Dermis microvascular lymphatic vessel endothelial cell (primary cell): ENCODE data around the gene PUS7. TPM values are rescaled to one million over a fixed set of nuclear protein-coding genes. Genes with fewer than 3 reads are reported as not detected.
"Not testable (repeated sequence)": the region's sequence is repeated elsewhere in the genome, so short reads cannot be mapped to it uniquely, and the experiment has no call there.

ENCODE experiments used
- DNase-seq, 2 donors: peaks; one replicate each; pipeline versions ENCODE4 v3.0.0 to v3.0.0-alpha.2; 2010; ENCODE audit warnings: low read depth in 2 of 2
- total RNA-seq: library from RNA; depleted of rRNA; stranded (reverse); fragments of >200 nt; gene quantifications from 2 replicates; pipeline ENCODE4 v1.2.1, GENCODE V29; 2014

The PUS7 gene
- total RNA-seq, 1 donor from 2014 or later = 17.2 TPM

- DNase-seq = peak in 1 of 2 donors; percentile 72
These were observed 25.6 kb downstream of the PUS7 start for GRCh38 chr7:105496521-105496920.

DNA sequence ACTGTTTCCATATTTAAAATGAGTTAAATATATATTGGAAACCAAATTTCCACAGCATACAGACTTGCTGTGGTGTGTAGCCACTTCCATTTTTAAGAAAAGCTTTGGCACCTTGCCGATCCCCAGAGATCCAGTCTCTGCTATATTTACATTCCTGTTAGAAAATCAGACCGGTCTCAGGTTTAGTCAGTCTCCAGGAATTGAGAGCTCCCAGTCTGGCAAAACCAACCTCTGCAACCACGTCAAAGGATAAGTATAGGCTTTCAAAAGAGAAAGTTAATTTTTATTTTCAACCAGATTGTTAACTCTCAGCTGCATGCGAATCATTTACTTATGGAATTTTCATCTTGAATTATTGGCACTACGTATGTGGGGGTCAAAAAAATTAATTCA is 28.2 kb downstream of the PUS7 start:
- peak in 1 of 2 donors; percentile 39 for DNase-seq

DNA sequence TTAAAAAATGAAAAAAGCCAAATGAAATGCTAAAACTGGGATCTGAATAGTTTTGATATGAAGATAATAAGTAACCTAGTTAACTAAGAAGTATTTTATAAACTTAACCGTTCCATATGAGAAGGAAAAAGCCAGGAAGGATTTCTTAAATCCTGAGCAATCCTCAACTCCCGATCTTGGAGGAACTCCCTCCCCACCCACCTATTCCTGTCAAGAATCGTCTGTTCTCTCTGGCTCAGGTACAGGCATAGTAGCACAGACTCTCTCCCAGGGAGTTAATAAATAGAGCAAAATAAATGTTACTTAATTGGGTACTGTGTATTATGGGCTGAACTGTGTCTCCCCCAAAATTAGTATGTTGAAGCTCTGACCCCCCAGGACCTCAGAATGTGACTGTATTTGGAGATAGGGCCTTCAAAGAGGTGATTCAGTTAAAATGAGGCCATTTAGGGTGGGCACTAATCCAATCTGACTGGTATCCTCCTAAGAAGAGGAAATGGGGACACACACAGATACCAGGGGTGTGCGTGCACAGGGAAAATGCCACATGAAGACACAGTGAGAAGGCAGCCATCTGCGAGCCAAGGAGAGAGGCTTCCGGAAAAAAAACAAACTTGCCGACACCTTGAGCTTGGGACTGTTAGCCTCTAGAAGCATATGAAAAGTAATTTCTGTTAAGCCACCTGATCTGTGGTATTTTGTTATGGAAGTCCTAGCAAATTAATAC is 28.7 kb downstream of the PUS7 start:
- no peak for DNase-seq

GRCh38 chr7:105489409-105489808 is 32.7 kb downstream of the PUS7 start:
- DNase-seq = no peak

DNA sequence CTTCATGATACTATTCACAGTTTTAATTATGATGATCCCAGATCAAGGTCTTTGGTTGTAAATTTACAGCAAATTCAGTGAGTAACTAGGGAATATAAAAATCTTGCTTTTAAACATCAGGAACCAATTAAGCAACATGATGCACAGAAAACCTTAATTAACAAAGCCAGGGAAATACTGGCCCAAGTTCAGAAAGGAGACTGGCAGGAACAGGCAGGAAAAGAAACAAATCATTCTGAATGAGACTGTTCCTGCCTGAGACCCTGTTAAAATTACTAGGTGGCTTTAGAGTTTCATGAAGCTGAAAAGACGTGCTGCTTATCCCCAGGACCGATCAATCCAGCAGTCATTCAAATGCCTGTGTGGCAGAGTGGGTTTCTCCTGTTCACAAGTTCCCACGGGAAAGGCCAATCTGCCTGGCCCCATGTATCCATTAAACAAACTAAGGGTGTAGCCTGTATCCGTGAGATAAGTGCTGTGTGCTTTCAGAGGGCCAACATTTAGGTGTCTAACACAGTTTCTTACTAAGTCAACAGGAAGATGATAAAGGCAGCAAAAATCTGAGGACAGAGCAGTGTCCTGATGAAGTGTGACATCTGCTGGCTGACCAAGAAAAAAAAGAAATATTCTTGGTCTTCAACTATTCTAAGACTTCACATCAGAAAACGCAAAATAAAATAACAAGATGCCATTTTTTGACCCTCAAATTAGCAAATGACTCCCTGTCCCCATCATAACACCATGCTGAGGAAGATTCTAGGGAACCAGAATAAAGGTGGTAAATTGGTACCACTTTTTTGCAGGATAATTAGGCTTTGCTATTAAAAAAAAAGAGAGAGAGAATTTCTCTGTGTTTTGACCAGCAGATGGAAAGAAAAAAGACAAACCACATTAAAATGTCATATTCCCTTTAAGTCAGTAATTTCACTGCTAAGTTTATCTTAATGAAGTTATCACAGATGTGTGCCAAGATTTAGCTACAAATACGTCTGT is 34.2 kb downstream of the PUS7 start:
- peak; percentile 99 to 100 for DNase-seq

DNA sequence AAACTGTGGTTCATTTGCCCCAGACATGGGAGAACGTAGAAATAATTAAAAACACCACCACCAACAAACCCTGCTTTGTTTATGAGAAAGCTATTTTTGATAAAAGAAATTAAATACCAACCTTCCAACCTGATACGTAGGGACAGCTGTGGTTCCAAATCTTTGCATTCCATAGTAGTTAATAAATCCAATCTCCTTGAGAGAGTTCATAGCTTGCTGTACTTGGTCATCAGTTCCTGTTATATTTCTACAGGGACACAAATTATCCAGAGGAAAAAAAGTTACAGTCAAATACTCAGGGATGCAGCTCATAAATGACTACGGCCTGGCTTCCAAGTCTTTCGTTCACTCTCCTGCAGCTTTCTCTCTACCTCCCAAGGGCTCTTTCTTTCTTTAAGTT is 41.1 kb downstream of the PUS7 start:
- DNase-seq = no peak

DNA sequence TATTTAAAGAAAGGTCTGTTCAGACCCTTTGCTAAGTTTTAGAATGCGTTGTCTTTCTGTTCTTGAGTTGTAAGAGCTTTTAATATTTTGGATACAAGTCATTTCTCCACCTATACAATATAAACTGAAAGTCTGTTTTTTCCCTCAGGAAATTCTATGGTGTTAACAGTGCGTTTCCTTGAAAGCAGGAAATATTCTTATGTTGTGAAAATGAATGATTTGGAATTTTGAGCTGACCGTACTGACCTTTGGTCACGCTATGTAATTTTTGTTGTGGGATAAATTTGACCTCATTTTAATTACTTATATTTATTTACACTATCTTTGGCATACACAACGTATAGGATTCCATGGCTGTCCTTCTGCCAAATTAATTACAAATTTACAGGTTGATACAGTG is 43.5 kb downstream of the PUS7 start:
- DNase-seq = peak in 1 of 2 donors; percentile 75

- no peak for DNase-seq
These were observed 44.2 kb downstream of the PUS7 start for GRCh38 chr7:105477908-105478307.

- DNase-seq = no peak
These were observed 48.0 kb downstream of the PUS7 start for GRCh38 chr7:105474045-105474444.

DNA sequence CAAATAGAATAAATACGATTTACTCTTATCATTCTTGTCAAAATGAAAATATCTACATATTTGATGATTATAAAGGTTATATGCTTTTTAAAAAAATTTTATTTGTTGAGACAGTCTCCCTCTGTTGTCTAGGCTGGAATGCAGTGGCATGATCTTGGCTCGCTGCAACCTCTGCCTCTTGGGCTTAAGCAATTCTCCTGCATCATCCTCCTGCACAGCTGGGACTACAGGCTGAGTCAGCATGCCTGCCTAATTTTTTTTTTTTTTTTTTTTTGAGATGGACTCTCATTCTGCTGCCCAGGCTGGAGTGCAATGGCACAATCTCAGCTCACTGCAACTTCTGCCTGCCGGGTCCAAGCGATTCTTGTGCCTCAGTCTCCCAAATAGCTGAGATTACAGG is 48.9 kb downstream of the PUS7 start:
- DNase-seq = no peak

DNA sequence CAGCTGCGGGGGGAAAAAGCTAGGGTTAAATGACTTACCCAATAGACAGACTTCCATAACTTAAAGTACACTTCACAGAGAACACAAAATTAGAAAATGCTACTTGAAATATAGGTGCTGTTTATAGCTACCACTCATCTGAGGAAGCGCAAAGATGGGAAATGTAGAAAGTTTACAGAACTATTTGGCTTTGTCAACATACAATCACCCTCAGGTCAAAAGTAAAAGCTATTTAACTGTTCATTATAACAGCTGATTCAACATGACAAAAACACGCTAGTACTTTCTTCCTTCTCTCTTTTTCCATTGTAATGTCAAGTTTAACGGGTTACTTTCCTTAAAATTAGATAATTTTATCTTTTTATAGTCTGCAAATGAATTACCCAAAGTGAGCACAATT is 51.2 kb downstream of the PUS7 start:
- no peak for DNase-seq

DNA sequence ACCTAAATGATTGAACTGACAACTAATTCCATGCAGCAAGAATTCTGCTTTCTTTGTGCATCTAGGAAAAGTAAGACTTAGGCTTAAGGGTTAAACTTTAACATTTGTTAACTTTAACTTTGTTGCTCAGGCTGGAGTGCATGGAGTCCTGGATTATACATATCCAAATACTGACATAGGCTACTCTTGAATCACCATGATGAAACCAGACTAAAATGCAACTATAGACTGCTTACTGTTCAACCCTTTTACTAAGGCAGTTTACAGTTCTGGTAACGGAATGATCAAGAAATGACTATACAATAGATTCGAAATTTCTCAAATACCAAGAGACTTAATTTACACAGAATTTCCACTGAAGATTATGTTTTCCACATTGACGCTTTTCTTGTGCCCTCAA is 52.0 kb downstream of the PUS7 start:
- no peak for DNase-seq

DNA sequence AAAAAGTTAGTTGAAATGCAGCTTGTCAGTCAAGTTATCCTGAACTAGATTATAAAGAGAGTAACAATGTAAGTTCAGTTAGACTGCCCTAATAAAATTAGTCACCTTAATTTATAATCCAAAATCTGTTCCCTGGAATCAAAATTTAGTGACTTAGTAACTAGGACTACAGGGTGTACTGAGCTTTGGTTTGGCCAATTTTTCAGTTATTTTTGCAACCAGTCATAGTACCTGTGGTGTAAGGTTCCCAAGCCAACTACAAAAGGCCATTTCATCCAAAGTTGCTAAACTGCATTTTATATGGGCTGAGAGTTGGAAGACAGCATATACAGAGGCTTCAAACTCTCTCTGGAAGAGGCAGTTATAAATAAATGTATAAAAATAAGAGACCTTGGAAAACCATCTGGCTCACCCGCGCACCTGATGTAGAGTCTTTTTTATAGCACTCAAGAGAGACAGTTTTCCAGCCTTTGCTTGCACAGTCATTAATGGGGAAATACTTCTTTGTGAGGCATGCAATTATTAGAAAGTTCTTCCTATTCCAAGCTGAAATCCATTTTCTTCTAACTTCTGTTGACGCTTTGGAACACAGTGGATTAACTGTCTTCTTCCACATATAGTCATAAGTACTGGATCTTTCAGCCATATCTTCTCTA is 59.2 kb downstream of the PUS7 start:
- no peak for DNase-seq

- no peak for DNase-seq
These were observed 60.6 kb downstream of the PUS7 start for GRCh38 chr7:105461518-105461917.

DNA sequence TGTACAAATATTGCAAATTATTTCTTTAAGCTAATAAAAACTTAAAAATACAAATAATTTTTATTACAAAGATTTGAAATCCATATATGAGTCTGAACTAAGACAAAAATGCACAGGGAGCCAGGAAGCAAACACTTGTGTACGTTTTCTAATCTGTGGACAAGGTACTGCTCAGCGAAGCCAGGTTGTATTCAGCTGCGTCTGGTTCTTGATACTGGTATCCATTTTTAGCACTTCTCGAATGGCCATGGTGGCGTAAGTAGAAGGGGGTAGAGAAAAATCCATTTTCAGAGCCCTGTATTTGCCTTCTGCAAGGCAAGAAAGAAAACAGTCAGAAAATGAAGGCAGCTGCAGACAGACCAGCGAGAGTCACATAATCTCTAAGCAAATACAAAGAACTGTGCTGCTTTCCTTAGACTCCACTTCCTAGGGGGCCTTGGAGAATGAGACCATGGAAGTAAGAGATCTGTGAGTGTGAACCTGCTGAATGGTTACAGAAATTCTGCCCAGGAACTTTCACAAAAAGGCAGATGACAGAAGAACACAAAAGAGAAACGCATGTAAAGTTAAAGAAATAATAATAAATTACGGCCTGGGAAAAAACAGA is 64.3 kb downstream of the PUS7 start:
- DNase-seq = no peak

GRCh38 chr7:105454921-105455320 is 67.2 kb downstream of the PUS7 start:
- DNase-seq = no peak

- DNase-seq = no peak
These were observed 67.8 kb downstream of the PUS7 start for GRCh38 chr7:105454095-105454747.

DNA sequence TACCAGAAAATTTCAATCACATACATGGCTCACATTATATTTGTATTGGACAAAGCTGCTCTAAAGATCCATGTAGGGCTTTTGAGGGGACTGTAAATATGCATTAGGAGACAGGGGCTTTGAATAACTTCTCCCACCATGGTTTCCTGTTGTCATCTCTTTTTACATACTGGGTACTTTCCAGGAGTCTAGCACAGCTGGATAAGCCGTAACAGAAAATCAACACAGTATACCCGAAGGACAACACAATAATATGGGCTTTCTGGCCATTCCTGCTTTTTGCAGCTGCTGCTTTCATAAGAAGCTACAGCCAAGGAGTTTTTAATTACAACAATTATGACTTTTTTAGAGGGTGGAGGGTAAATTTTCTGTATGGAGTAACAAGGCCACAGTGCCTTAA is 70.0 kb downstream of the PUS7 start:
- DNase-seq = peak in 1 of 2 donors; percentile 25

- not testable (repeated sequence) for DNase-seq
These were observed 71.2 kb downstream of the PUS7 start for GRCh38 chr7:105450870-105451269.

DNA sequence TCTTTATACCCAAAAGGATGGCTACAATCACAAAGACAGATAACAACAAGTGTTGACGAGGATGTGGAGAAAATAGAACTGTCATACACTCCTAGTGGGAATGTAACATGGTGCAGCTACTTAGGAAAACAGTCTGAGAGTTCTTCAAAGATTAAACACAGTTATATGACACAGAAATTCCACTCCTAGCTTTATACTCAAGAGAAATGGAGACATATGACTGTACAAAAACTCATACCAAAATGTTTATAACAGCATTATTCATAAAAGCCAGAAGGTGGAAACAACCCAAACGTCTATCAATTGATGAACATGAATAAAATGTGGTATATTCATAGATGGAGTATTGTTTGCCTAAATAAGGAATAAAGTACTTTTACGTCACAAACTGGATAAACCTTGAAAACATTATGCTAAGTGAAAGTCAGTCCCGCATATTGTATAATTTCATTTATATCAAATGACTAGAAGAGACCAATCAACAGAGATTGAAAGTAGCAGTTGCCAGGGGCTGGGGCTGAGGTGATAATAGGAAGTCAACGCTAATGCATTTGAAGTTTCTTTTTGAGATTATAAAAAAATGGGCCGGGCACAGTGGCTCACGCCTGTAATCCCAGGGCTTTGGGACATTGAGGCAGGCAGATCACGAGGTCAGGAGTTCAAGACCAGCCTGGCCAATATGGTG is 71.8 kb downstream of the PUS7 start:
- DNase-seq = no peak

DNA sequence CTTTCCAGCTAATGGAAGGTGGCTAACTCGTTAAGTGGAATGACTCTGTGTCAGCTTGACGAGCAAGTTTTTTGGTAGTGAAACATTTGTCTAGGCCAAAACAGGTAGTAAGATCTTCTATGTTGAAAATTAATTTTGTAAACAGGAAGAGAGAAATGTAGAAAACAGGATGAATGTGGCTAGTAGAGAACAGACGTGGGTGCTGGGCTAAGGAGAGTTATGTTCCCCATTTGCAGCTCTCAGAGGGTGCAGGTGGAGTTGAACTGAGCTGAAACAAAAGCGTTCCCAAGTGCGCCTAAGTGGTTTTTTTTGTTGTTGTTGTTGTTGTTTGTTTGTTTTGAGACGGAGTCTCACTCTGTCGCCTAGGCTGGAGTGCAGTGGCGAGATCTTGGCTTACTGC is 73.9 kb downstream of the PUS7 start:
- no peak for DNase-seq
